Measurements from ENCODE around the gene PPM1L. TPM values are rescaled to one million over a fixed set of nuclear protein-coding genes. Genes with fewer than 3 reads are reported as not detected.

Gene PPM1L
- total and polyA plus RNA-seq, 10 of the 15 experiments (the other 5 are each of a cell fraction or from before 2014, with no cell fraction given) = under 0.01 to 0.33 (median 0.06) TPM; not detected in 1

GRCh38 chr3:161043336-161044035, 287.5 kb downstream of the PPM1L start (continued):
- TF ChIP-seq E2F8 (IDR thresholded peaks at IDR 0.05; ENCODE audit: low read depth, partially characterized antibody) = no peak
- no peak for TF ChIP-seq ZNF592 (IDR thresholded peaks at IDR 0.05)
- TF ChIP-seq CBFB (IDR thresholded peaks at IDR 0.05; ENCODE audit: low read depth) = no peak
- TF ChIP-seq, protein P1, sequence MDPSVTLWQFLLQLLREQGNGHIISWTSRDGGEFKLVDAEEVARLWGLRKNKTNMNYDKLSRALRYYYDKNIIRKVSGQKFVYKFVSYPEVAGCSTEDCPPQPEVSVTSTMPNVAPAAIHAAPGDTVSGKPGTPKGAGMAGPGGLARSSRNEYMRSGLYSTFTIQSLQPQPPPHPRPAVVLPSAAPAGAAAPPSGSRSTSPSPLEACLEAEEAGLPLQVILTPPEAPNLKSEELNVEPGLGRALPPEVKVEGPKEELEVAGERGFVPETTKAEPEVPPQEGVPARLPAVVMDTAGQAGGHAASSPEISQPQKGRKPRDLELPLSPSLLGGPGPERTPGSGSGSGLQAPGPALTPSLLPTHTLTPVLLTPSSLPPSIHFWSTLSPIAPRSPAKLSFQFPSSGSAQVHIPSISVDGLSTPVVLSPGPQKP (IDR thresholded peaks at IDR 0.05; ENCODE audit: low read depth, low read length) = no peak
- TF ChIP-seq CBX3 (IDR thresholded peaks at IDR 0.05; ENCODE audit: borderline replicate concordance, low read depth) = no peak
- no peak for TF ChIP-seq HCFC1 (IDR thresholded peaks at IDR 0.05; ENCODE audit: low read length)
- TF ChIP-seq KAT2A (conservative IDR thresholded peaks at IDR 0.05; ENCODE audit: control insufficient read depth, low read depth, low read length) = no peak
- TF ChIP-seq SPI1 (IDR thresholded peaks at IDR 0.05; ENCODE audit: borderline replicate concordance, insufficient read depth, low read depth, low read length) = no peak
- TF ChIP-seq SRF (IDR thresholded peaks at IDR 0.05; ENCODE audit: low read depth in 2 of 2, low read length in 2 of 2) = no peak
- TF ChIP-seq, protein P2, sequence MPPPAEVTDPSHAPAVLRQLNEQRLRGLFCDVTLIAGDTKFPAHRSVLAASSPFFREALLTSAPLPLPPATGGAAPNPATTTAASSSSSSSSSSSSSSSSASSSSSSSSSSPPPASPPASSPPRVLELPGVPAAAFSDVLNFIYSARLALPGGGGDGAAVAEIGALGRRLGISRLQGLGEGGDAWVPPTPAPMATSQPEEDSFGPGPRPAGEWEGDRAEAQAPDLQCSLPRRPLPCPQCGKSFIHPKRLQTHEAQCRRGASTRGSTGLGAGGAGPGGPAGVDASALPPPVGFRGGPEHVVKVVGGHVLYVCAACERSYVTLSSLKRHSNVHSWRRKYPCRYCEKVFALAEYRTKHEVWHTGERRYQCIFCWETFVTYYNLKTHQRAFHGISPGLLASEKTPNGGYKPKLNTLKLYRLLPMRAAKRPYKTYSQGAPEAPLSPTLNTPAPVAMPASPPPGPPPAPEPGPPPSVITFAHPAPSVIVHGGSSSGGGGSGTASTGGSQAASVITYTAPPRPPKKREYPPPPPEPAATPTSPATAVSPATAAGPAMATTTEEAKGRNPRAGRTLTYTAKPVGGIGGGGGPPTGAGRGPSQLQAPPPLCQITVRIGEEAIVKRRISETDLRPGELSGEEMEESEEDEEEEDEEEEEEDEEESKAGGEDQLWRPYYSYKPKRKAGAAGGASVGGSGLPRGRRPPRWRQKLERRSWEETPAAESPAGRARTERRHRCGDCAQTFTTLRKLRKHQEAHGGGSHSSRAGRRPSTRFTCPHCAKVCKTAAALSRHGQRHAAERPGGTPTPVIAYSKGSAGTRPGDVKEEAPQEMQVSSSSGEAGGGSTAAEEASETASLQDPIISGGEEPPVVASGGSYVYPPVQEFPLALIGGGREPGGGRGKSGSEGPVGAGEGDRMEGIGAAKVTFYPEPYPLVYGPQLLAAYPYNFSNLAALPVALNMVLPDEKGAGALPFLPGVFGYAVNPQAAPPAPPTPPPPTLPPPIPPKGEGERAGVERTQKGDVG (CRISPR knock-in tag; IDR thresholded peaks at IDR 0.05) = no peak
- TF ChIP-seq YBX1 (IDR thresholded peaks at IDR 0.05) = no peak
- no peak for TF ChIP-seq TAF1 (IDR thresholded peaks at IDR 0.05; ENCODE audit: borderline replicate concordance, low read depth, low read length)
- TF ChIP-seq ZSCAN29 (IDR thresholded peaks at IDR 0.05) = no peak
- no peak for TF ChIP-seq MEF2B (IDR thresholded peaks at IDR 0.05; ENCODE audit: partially characterized antibody, poor library complexity, severe bottlenecking)
- no peak for TF ChIP-seq HDGF (IDR thresholded peaks at IDR 0.05)
- no peak for TF ChIP-seq NFXL1 (IDR thresholded peaks at IDR 0.05; ENCODE audit: borderline replicate concordance)

Measured in GM12878 (cell line).